Endodermal cell (in vitro differentiated cells): Measurements from ENCODE around the gene AKT3. TPM values are rescaled to one million over a fixed set of nuclear protein-coding genes. Genes with fewer than 3 reads are reported as not detected.

Experiments
- DNase-seq: peaks from one replicate; pipeline ENCODE4 v3.0.0-alpha.2; 2017
- H3K27ac ChIP-seq: 2 replicates; pipeline ENCODE4 v1.5.1; 2013; ENCODE audit warnings: mild to moderate bottlenecking, low read depth, low read length, moderate library complexity
- H3K27me3 ChIP-seq: 2 replicates; pipeline ENCODE4 v1.6.1; 2013; ENCODE audit warnings: mild to moderate bottlenecking, low read length, moderate library complexity; ENCODE audit not compliant: insufficient read depth, control insufficient read depth, poor library complexity, severe bottlenecking
- H3K36me3 ChIP-seq: 2 replicates; pipeline ENCODE4 v1.7.0; 2013; ENCODE audit warnings: mild to moderate bottlenecking, low read length, moderate library complexity; ENCODE audit not compliant: control insufficient read depth, insufficient read depth
- H3K4me1 ChIP-seq: one replicate; pipeline ENCODE4 v1.7.0; 2013; ENCODE audit warnings: low read length; ENCODE audit not compliant: control insufficient read depth, insufficient read depth
- H3K4me3 ChIP-seq: 2 replicates; pipeline ENCODE4 v1.5.1; 2013; ENCODE audit warnings: mild to moderate bottlenecking, low read length, moderate library complexity
- H3K9ac ChIP-seq: 2 replicates; pipeline ENCODE4 v1.6.1; 2013; ENCODE audit warnings: mild to moderate bottlenecking, low read length, moderate library complexity; ENCODE audit not compliant: poor library complexity, severe bottlenecking; ENCODE audit errors: extremely low read depth
- H3K9me3 ChIP-seq: 2 replicates; pipeline ENCODE4 v1.6.1; 2013; ENCODE audit warnings: mild to moderate bottlenecking, low read length, moderate library complexity; ENCODE audit not compliant: control insufficient read depth
- H3K27ac Mint-ChIP-seq: 2 replicates; pipeline ENCODE4 v1.8.0; 2020; ENCODE audit warnings: mixed read lengths
- H3K27me3 Mint-ChIP-seq: 2 replicates; pipeline ENCODE4 v1.8.0; 2021; ENCODE audit warnings: mild to moderate bottlenecking, mixed read lengths; ENCODE audit not compliant: insufficient read depth
- H3K36me3 Mint-ChIP-seq: 2 replicates; pipeline ENCODE4 v1.8.0; 2020; ENCODE audit warnings: low read depth, mixed read lengths
- H3K4me1 Mint-ChIP-seq: 2 replicates; pipeline ENCODE4 v1.8.0; 2020; ENCODE audit warnings: mixed read lengths
- H3K4me3 Mint-ChIP-seq: 2 replicates; pipeline ENCODE4 v1.8.0; 2020; ENCODE audit warnings: mild to moderate bottlenecking, moderate library complexity, mixed read lengths
- H3K9me3 Mint-ChIP-seq: 2 replicates; pipeline ENCODE4 v1.8.0; 2020; ENCODE audit warnings: mild to moderate bottlenecking, mixed read lengths
- WGBS, 2 experiments: methylation state at CpG; one replicate each; pipeline versions ENCODE4 v1.1.5 to v1.1.7; 2013; ENCODE audit warnings: missing lambda C conversion rate in 2 of 2, mixed read lengths in 1 of 2; ENCODE audit not compliant: insufficient coverage in 1 of 2, insufficient read length in 1 of 2; 5-methylcytosine and 5-hydroxymethylcytosine counted together
- total RNA-seq, 2 donors: library from RNA; stranded (reverse); fragmentation: NEBNext Ultra II Directional in 1 of 2; extraction: Animal tissue kit (Norgen Biotek cat#: 25700) in 1 of 2; gene quantifications; 2 replicates in 1 of 2; 3 replicates in 1 of 2; pipeline ENCODE4 v1.2.1, GENCODE V29; 2021
- TF ChIP-seq, protein P1 (sequence below): fragments of 200-600 bp; sonication (generic); conservative IDR thresholded peaks from 2 replicates; pipeline ENCODE4 v1.5.0; 2021; ENCODE audit warnings: antibody characterized with exemption, mild to moderate bottlenecking

AKT3 gene
- total RNA-seq, 2 donors from 2014 or later, result 38.2 to 49.1 TPM

DNA sequence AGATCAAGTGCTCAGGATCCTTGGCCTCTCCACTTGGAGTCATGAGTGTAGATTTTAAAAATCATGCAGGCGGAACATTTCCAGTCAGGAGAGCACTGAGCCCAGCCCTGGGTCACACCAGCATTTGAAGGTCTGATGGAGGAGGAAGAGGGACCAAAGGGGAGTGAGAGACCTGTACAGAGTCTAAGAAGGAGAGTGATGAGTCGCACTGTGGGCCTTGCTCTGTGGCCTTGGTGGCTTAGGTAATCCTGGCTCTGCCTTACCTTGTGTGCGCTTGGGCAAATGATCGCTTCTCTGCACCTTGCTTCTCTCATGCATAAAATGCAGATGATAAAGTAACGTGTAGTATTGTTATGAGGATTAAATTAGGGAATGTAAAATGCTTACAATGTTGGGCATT lies 368.9 kb downstream of the AKT3 start:
- Histone ChIP-seq H3K9me3 (no peaks in the 10 kb centered on the region), H3K27ac (no peak overlapping the region), H3K36me3 (no peaks in the 10 kb centered on the region), H3K4me3 (no peak overlapping the region), H3K9ac (no peak overlapping the region), H3K27me3 (peaks cover 14% of the 10 kb centered on the region), H3K4me1 (no peaks in the 10 kb centered on the region)
- 93 to 94% methylated on average over 3 to 5 of the region's 5 CpGs for WGBS, 2 experiments
- Mint-ChIP-seq H3K27ac (no peak overlapping the region), H3K27me3 (peaks cover 25% of the 10 kb centered on the region), H3K4me3 (no peak overlapping the region), H3K9me3 (peaks cover 1% of the 10 kb centered on the region), H3K36me3 (no peaks in the 10 kb centered on the region), H3K4me1 (no peaks in the 10 kb centered on the region)
- DNase-seq, result no peak
- TF ChIP-seq, protein P1, sequence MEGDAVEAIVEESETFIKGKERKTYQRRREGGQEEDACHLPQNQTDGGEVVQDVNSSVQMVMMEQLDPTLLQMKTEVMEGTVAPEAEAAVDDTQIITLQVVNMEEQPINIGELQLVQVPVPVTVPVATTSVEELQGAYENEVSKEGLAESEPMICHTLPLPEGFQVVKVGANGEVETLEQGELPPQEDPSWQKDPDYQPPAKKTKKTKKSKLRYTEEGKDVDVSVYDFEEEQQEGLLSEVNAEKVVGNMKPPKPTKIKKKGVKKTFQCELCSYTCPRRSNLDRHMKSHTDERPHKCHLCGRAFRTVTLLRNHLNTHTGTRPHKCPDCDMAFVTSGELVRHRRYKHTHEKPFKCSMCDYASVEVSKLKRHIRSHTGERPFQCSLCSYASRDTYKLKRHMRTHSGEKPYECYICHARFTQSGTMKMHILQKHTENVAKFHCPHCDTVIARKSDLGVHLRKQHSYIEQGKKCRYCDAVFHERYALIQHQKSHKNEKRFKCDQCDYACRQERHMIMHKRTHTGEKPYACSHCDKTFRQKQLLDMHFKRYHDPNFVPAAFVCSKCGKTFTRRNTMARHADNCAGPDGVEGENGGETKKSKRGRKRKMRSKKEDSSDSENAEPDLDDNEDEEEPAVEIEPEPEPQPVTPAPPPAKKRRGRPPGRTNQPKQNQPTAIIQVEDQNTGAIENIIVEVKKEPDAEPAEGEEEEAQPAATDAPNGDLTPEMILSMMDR, result no peak

- no peaks in the 10 kb centered on the region for H3K4me1 ChIP-seq
- H3K27me3 ChIP-seq, result peaks cover 13% of the 10 kb centered on the region
- H3K9me3 ChIP-seq, result no peaks in the 10 kb centered on the region
- Mint-ChIP-seq H3K4me3 (no peak overlapping the region), H3K9me3 (peaks cover 1% of the 10 kb centered on the region), H3K4me1 (peaks cover 5% of the 10 kb centered on the region), H3K27me3 (peaks cover 34% of the 10 kb centered on the region), H3K36me3 (no peaks in the 10 kb centered on the region), H3K27ac (no peak overlapping the region)
- 92 to 94% methylated on average over 6 to 7 of the region's 7 CpGs for WGBS, 2 experiments
- no peaks in the 10 kb centered on the region for H3K36me3 ChIP-seq
- no peak overlapping the region for H3K27ac ChIP-seq
- TF ChIP-seq, protein P1, result no peak
- no peak overlapping the region for H3K9ac ChIP-seq
- peak; percentile 16 for DNase-seq
- H3K4me3 ChIP-seq, result no peak overlapping the region
Measured at GRCh38 chr1:243477731-243478290, 372.2 kb downstream of the AKT3 start.

- DNase-seq, result peak; percentile 81
- peaks cover 18% of the 10 kb centered on the region for H3K27me3 Mint-ChIP-seq
- no peak overlapping the region for H3K4me3 ChIP-seq
- no peaks in the 10 kb centered on the region for H3K27me3 ChIP-seq
- H3K36me3 ChIP-seq, result no peaks in the 10 kb centered on the region
- no peaks in the 10 kb centered on the region for H3K36me3 Mint-ChIP-seq
- no peaks in the 10 kb centered on the region for H3K9me3 ChIP-seq
- H3K4me1 ChIP-seq, result peaks cover 10% of the 10 kb centered on the region
- TF ChIP-seq, protein P1, result peak; percentile 57
- WGBS, 2 experiments, result 23 to 60% methylated on average over 7 of the region's 7 CpGs
- peak overlapping the region; percentile 86 for H3K27ac ChIP-seq
- peaks cover 18% of the 10 kb centered on the region for H3K4me1 Mint-ChIP-seq
- no peak overlapping the region for H3K9ac ChIP-seq
- no peak overlapping the region for H3K4me3 Mint-ChIP-seq
- H3K9me3 Mint-ChIP-seq, result peaks cover 1% of the 10 kb centered on the region
- H3K27ac Mint-ChIP-seq, result no peak overlapping the region
Measured at GRCh38 chr1:243475966-243476365, 374.1 kb downstream of the AKT3 start.
